Neural crest cell (in vitro differentiated cells): ENCODE measurements around the gene CHCHD4. TPM values are rescaled to one million over a fixed set of nuclear protein-coding genes. Genes with fewer than 3 reads are reported as not detected.

Experiments used
- DNase-seq: peaks from one replicate; pipeline ENCODE4 v3.0.0; 2021; ENCODE audit warnings: low read depth, mixed read lengths, low spot score
- H3K27ac Mint-ChIP-seq: one replicate; pipeline ENCODE4 v1.8.0; 2021; ENCODE audit warnings: mild to moderate bottlenecking, mixed read lengths; ENCODE audit not compliant: unreplicated experiment
- H3K27me3 Mint-ChIP-seq: 2 replicates; pipeline ENCODE4 v1.8.0; 2021; ENCODE audit warnings: low read depth, mild to moderate bottlenecking, mixed read lengths
- H3K36me3 Mint-ChIP-seq: 2 replicates; pipeline ENCODE4 v1.8.0; 2021; ENCODE audit warnings: low read depth, mild to moderate bottlenecking, mixed read lengths
- H3K4me1 Mint-ChIP-seq: 2 replicates; pipeline ENCODE4 v1.8.0; 2021; ENCODE audit warnings: mixed read lengths
- H3K4me3 Mint-ChIP-seq: one replicate; pipeline ENCODE4 v1.8.0; 2021; ENCODE audit warnings: mild to moderate bottlenecking, mixed read lengths
- H3K9me3 Mint-ChIP-seq: 2 replicates; pipeline ENCODE4 v1.8.0; 2021; ENCODE audit warnings: mixed read lengths
- total RNA-seq: library from RNA; stranded (reverse); gene quantifications from 2 replicates; pipeline ENCODE4 v1.2.1, GENCODE V29; 2021
- TF ChIP-seq, protein P1 (sequence below): fragments of 200-600 bp; sonication (generic); conservative IDR thresholded peaks from 2 replicates; pipeline ENCODE4 v1.5.0; 2021; ENCODE audit warnings: antibody characterized with exemption, mild to moderate bottlenecking

The CHCHD4 gene
- total RNA-seq, 1 donor from 2014 or later, result 16.9 TPM

- peaks cover 9% of the 10 kb centered on the region for H3K36me3 Mint-ChIP-seq
- peaks cover 3% of the 10 kb centered on the region for H3K4me1 Mint-ChIP-seq
- DNase-seq, result no peak
- TF ChIP-seq, protein P1, sequence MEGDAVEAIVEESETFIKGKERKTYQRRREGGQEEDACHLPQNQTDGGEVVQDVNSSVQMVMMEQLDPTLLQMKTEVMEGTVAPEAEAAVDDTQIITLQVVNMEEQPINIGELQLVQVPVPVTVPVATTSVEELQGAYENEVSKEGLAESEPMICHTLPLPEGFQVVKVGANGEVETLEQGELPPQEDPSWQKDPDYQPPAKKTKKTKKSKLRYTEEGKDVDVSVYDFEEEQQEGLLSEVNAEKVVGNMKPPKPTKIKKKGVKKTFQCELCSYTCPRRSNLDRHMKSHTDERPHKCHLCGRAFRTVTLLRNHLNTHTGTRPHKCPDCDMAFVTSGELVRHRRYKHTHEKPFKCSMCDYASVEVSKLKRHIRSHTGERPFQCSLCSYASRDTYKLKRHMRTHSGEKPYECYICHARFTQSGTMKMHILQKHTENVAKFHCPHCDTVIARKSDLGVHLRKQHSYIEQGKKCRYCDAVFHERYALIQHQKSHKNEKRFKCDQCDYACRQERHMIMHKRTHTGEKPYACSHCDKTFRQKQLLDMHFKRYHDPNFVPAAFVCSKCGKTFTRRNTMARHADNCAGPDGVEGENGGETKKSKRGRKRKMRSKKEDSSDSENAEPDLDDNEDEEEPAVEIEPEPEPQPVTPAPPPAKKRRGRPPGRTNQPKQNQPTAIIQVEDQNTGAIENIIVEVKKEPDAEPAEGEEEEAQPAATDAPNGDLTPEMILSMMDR, result no peak
- H3K27me3 Mint-ChIP-seq, result no peaks in the 10 kb centered on the region
- H3K4me3 Mint-ChIP-seq, result no peak overlapping the region
- H3K27ac Mint-ChIP-seq, result no peak overlapping the region
- no peaks in the 10 kb centered on the region for H3K9me3 Mint-ChIP-seq
These were observed 25.4 kb upstream of the CHCHD4 start for GRCh38 chr3:14150078-14150477.

GRCh38 chr3:14148041-14148985 is 23.6 kb upstream of the CHCHD4 start:
- Mint-ChIP-seq H3K27ac (no peak overlapping the region), H3K27me3 (no peaks in the 10 kb centered on the region), H3K9me3 (no peaks in the 10 kb centered on the region)

GRCh38 chr3:14147617-14148016 is 22.9 kb upstream of the CHCHD4 start:
- H3K4me3 Mint-ChIP-seq, result no peak overlapping the region
- H3K27me3 Mint-ChIP-seq, result no peaks in the 10 kb centered on the region
- H3K9me3 Mint-ChIP-seq, result no peaks in the 10 kb centered on the region
- no peak overlapping the region for H3K27ac Mint-ChIP-seq
- H3K4me1 Mint-ChIP-seq, result peaks cover 20% of the 10 kb centered on the region
- H3K36me3 Mint-ChIP-seq, result peaks cover 6% of the 10 kb centered on the region
- TF ChIP-seq, protein P1, result no peak
- no peak for DNase-seq

More at GRCh38 chr3:14148041-14148985, 23.6 kb upstream of the CHCHD4 start:
- H3K36me3 Mint-ChIP-seq, result peaks cover 6% of the 10 kb centered on the region
- H3K4me1 Mint-ChIP-seq, result peaks cover 15% of the 10 kb centered on the region
- H3K4me3 Mint-ChIP-seq, result no peak overlapping the region
- no peak for DNase-seq
- TF ChIP-seq, protein P1, result peak; percentile 39

GRCh38 chr3:14147066-14147435 is 22.4 kb upstream of the CHCHD4 start:
- H3K36me3 Mint-ChIP-seq, result peaks cover 4% of the 10 kb centered on the region
- TF ChIP-seq, protein P1, result no peak
- H3K27me3 Mint-ChIP-seq, result no peaks in the 10 kb centered on the region
- H3K27ac Mint-ChIP-seq, result no peak overlapping the region
- peaks cover 22% of the 10 kb centered on the region for H3K4me1 Mint-ChIP-seq
- no peaks in the 10 kb centered on the region for H3K9me3 Mint-ChIP-seq
- DNase-seq, result no peak
- H3K4me3 Mint-ChIP-seq, result no peak overlapping the region

DNA sequence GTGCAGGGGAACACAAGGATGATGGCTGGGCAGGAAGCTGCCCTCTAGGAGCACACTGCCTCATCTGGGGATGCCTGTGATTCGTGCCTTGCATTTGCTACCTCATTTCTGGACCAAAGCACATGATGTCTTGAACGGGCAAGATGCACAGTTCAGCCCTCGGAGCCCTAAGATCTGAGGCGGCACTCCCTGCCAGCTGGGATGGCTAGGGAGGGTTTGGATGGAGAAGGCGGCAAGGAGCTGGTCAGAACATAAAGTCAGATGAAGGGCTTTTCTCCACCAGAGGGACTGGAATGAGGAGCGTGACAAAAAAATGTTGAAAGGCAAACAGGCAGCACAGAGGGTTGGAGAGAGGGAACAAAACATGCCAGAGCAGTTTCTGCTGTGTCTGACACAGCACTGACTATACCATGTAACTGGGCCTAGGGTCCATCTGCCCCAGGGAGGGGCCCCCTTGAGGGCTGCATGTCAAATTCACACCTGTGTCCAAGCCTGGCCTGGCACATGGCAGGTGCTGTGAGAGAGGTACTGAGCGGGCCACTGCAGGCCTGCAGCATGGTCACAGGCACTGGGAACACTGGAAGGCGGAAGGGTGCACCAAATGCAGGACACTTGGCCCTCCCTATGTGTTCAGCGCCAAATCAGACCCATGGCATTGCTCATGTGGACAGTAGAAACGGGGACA is 21.9 kb upstream of the CHCHD4 start:
- TF ChIP-seq, protein P1, result no peak
- peaks cover 22% of the 10 kb centered on the region for H3K4me1 Mint-ChIP-seq
- DNase-seq, result no peak
- peaks cover 4% of the 10 kb centered on the region for H3K36me3 Mint-ChIP-seq
- H3K27ac Mint-ChIP-seq, result no peak overlapping the region
- no peaks in the 10 kb centered on the region for H3K9me3 Mint-ChIP-seq
- H3K27me3 Mint-ChIP-seq, result no peaks in the 10 kb centered on the region
- no peak overlapping the region for H3K4me3 Mint-ChIP-seq
